Neural cell (in vitro differentiated cells): ENCODE data around the gene TRMT6. TPM values are rescaled to one million over a fixed set of nuclear protein-coding genes. Genes with fewer than 3 reads are reported as not detected.

Experiments
- H2AFZ ChIP-seq: fragments of 200-600, 300-800 bp; sonication (generic), shearing (Covaris generic); 2 replicates; pipeline ENCODE4 v1.6.0; 2014; ENCODE audit warnings: low read depth, mild to moderate bottlenecking, antibody characterized with exemption, low read length, moderate library complexity
- H3F3A ChIP-seq: fragments of 200-600 bp; shearing (Covaris generic); 2 replicates; pipeline ENCODE4 v1.6.1; 2016; ENCODE audit warnings: mild to moderate bottlenecking, moderate library complexity, mixed read lengths, antibody characterized with exemption, low read length; ENCODE audit not compliant: insufficient read depth, poor library complexity, severe bottlenecking
- H3K27ac ChIP-seq: fragments of 200-600, 300-800 bp; sonication (generic), shearing (Covaris generic); 2 replicates; pipeline ENCODE4 v1.5.1; 2014; ENCODE audit warnings: mild to moderate bottlenecking, low read length, moderate library complexity
- H3K27me3 ChIP-seq: fragments of 300-800, 200-600 bp; sonication (generic), shearing (Covaris generic); 2 replicates; pipeline ENCODE4 v1.6.0; 2014; ENCODE audit warnings: mild to moderate bottlenecking, low read depth, low read length, moderate library complexity; ENCODE audit not compliant: insufficient read depth
- H3K36me3 ChIP-seq: fragments of 300-800, 200-600 bp; sonication (generic), shearing (Covaris generic); 2 replicates; pipeline ENCODE4 v1.5.1; 2014; ENCODE audit warnings: mild to moderate bottlenecking, antibody characterized with exemption, low read length, moderate library complexity; ENCODE audit not compliant: insufficient read depth
- H3K4me2 ChIP-seq: fragments of 300-800, 200-600 bp; sonication (generic), shearing (Covaris generic); 2 replicates; pipeline ENCODE4 v1.6.0; 2014; ENCODE audit warnings: mild to moderate bottlenecking, low read length
- H3K4me3 ChIP-seq: fragments of 300-800, 200-600 bp; sonication (generic), shearing (Covaris generic); 2 replicates; pipeline ENCODE4 v1.5.1; 2014; ENCODE audit warnings: mild to moderate bottlenecking, low read length, moderate library complexity
- H3K79me2 ChIP-seq: fragments of 200-600 bp; shearing (Covaris generic); replicated peaks from 2 replicates; pipeline ENCODE4 v1.6.0; 2014; ENCODE audit warnings: mild to moderate bottlenecking, low read length, moderate library complexity; ENCODE audit not compliant: insufficient read depth
- H3K9ac ChIP-seq: fragments of 300-800, 200-600 bp; sonication (generic), shearing (Covaris generic); 2 replicates; pipeline ENCODE4 v1.6.1; 2016; ENCODE audit warnings: mild to moderate bottlenecking, low read length, mixed read lengths
- H3K9me2 ChIP-seq: fragments of 200-600 bp; shearing (Covaris generic); 2 replicates; pipeline ENCODE4 v1.6.1; 2016; ENCODE audit warnings: mild to moderate bottlenecking, low read length, mixed read lengths; ENCODE audit not compliant: insufficient read depth
- H3K9me3 ChIP-seq: fragments of 200-600, 300-800 bp; sonication (generic), shearing (Covaris generic); 2 replicates; pipeline ENCODE4 v1.6.1; 2016; ENCODE audit warnings: mild to moderate bottlenecking, mixed run types, low read length, moderate library complexity, mixed read lengths
- H4K20me1 ChIP-seq: fragments of 200-600 bp; shearing (Covaris generic); 2 replicates; pipeline ENCODE4 v1.6.1; 2016; ENCODE audit warnings: mild to moderate bottlenecking, mixed run types; ENCODE audit not compliant: insufficient read depth
- EP300 ChIP-seq: fragments of 450-650 bp; conservative IDR thresholded peaks from 2 replicates; pipeline ENCODE4 v1.6.1; 2014; ENCODE audit warnings: antibody characterized with exemption, mild to moderate bottlenecking, moderate library complexity; ENCODE audit not compliant: poor library complexity, severe bottlenecking
- EZH2 ChIP-seq: fragments of 200-600, 300-800 bp; shearing (Covaris generic), sonication (generic); IDR thresholded peaks from 2 replicates; pipeline ENCODE4 v1.6.1; 2014; ENCODE audit warnings: antibody characterized with exemption, low read length, borderline replicate concordance, mild to moderate bottlenecking; ENCODE audit not compliant: insufficient read depth, poor library complexity, severe bottlenecking
- MXI1 ChIP-seq: fragments of 450-650 bp; conservative IDR thresholded peaks from 2 replicates; pipeline ENCODE4 v1.6.1; 2014; ENCODE audit warnings: antibody characterized with exemption, mild to moderate bottlenecking; ENCODE audit not compliant: poor library complexity, severe bottlenecking
- POLR2AphosphoS5 ChIP-seq: IDR thresholded peaks from 2 replicates; pipeline ENCODE4 v1.6.1; 2012
- RAD21 ChIP-seq: fragments of 450-650 bp; conservative IDR thresholded peaks from 2 replicates; pipeline ENCODE4 v1.6.1; 2014; ENCODE audit warnings: antibody characterized with exemption, mild to moderate bottlenecking, moderate library complexity
- REST ChIP-seq: IDR thresholded peaks from 2 replicates; pipeline ENCODE4 v1.6.1; 2012; ENCODE audit warnings: borderline replicate concordance
- SMC3 ChIP-seq: fragments of 450-650 bp; conservative IDR thresholded peaks from 2 replicates; pipeline ENCODE4 v1.6.1; 2014; ENCODE audit warnings: antibody characterized with exemption, mild to moderate bottlenecking, moderate library complexity; ENCODE audit not compliant: poor library complexity
- TAF1 ChIP-seq: IDR thresholded peaks from 2 replicates; pipeline ENCODE4 v1.6.1; 2012; ENCODE audit warnings: low read depth
- polyA plus RNA-seq: library from polyadenylated mRNA; depleted of rRNA; stranded (reverse); fragments of >200 nt; gene quantifications from 2 replicates; pipeline ENCODE4 v1.2.3, GENCODE V29; 2014
- TF ChIP-seq, protein P1 (sequence below): fragments of 450-650 bp; IDR thresholded peaks from 2 replicates; pipeline ENCODE4 v1.5.1; 2014; ENCODE audit warnings: antibody characterized with exemption, mild to moderate bottlenecking, moderate library complexity; ENCODE audit not compliant: poor library complexity, severe bottlenecking

Gene TRMT6
- polyA plus RNA-seq, 1 donor from 2014 or later, result 19.1 TPM

DNA sequence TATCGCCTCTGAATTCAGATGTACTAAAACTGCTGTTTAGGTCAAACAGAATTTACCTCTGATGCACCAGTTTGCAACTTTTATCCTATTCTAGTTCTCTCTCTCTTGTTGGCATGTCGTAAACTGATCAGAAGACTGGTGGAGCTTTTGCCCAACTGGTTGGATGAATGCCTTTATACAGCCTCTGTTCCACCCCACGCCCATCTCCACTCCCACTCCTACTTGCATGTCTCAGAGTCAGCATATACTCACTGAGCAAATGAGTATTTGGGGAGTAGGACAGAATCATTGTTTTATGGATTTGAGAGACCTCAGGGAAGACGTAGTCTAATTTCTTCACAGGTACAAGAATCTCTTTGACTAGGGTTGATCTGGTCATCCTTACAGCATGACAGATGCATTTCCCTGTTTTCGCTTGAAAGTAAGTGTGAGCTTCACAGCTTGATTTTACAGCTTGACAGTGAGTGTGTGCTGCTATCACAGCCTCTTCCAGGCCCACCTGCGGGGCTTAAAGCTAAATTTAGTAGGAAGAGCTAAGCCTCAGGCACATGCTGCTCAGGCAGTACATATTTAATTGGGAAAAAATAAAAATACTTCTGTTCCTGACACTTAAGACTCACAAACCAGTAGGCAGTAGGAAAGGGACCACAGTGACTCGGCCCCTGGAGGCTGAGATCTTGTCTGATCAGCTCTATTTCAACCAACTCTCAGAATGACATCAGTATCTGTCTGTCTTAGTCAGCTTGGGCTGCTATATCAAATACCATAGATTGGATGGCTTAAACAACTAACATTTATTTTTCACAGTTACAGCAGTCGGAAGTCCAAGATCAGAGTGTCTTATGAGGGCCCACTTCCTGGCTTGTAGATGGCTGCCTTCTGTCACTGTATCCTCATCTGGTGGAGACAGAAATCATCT is 30.4 kb downstream of the TRMT6 start:
- Histone ChIP-seq H3F3A (no peaks in the 10 kb centered on the region), H4K20me1 (no peaks in the 10 kb centered on the region), H3K4me2 (no peak overlapping the region), H3K27me3 (no peaks in the 10 kb centered on the region), H3K27ac (no peak overlapping the region), H2AFZ (no peak overlapping the region), H3K9me2 (no peaks in the 10 kb centered on the region), H3K36me3 (peaks cover 9% of the 10 kb centered on the region), H3K79me2 (no peaks in the 10 kb centered on the region), H3K9ac (no peak overlapping the region), H3K9me3 (no peaks in the 10 kb centered on the region), H3K4me3 (no peak overlapping the region)
- TF ChIP-seq MXI1, result no peak
- no peak for TF ChIP-seq REST
- no peak for TF ChIP-seq RAD21
- no peak for TF ChIP-seq EP300
- no peak for TF ChIP-seq TAF1
- TF ChIP-seq, protein P1, sequence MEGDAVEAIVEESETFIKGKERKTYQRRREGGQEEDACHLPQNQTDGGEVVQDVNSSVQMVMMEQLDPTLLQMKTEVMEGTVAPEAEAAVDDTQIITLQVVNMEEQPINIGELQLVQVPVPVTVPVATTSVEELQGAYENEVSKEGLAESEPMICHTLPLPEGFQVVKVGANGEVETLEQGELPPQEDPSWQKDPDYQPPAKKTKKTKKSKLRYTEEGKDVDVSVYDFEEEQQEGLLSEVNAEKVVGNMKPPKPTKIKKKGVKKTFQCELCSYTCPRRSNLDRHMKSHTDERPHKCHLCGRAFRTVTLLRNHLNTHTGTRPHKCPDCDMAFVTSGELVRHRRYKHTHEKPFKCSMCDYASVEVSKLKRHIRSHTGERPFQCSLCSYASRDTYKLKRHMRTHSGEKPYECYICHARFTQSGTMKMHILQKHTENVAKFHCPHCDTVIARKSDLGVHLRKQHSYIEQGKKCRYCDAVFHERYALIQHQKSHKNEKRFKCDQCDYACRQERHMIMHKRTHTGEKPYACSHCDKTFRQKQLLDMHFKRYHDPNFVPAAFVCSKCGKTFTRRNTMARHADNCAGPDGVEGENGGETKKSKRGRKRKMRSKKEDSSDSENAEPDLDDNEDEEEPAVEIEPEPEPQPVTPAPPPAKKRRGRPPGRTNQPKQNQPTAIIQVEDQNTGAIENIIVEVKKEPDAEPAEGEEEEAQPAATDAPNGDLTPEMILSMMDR, result no peak
- no peak for TF ChIP-seq POLR2AphosphoS5
- TF ChIP-seq SMC3, result no peak

DNA sequence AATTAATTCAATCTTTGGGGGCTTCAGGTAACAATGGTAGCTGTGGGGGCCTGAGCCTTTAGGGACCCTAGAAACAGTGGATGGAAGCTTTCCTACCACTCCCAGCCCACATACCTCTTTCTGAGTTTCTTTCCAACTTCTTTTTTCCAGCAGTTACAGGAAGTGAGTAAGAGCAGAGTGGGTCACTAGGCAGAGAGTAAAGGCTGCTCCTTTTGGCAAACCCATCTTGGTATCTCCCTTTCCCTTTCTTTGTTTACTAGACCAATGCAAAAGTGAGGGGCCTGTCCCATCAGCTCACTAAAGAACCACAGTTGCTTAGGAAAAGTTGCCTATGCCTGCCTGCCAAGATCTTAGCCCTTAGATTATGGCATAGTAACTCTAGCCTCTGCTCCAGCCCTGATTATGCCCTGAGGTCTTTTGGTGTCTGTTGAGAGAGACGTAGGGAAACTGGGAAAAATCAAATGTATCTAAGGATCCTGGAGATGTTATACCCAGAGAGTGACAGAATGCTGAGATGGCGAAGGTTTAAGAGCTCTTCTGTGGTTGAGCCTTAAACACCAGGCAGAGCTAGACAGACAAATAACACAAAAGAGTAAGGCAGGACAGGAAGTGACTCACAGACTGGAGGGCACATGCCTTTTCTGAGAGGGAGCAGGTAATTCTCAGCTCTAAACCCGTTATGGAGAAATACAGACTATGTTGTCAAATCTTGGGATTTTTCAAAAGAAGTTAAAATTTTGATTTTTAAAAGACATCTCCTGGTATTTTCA is 31.3 kb downstream of the TRMT6 start:
- no peaks in the 10 kb centered on the region for H3K9me3 ChIP-seq
- H3K9ac ChIP-seq, result no peak overlapping the region
- no peaks in the 10 kb centered on the region for H3K9me2 ChIP-seq
- TF ChIP-seq POLR2AphosphoS5 (no peak), EZH2 (no peak), EP300 (no peak), REST (no peak), TAF1 (no peak), RAD21 (no peak), MXI1 (no peak), SMC3 (no peak)
- TF ChIP-seq, protein P1, result no peak
- no peaks in the 10 kb centered on the region for H3F3A ChIP-seq
- peaks cover 2% of the 10 kb centered on the region for H3K79me2 ChIP-seq
- H4K20me1 ChIP-seq, result no peaks in the 10 kb centered on the region
- H3K27ac ChIP-seq, result no peak overlapping the region
- H2AFZ ChIP-seq, result no peak overlapping the region
- peaks cover 9% of the 10 kb centered on the region for H3K36me3 ChIP-seq
- no peak overlapping the region for H3K4me3 ChIP-seq
- H3K4me2 ChIP-seq, result no peak overlapping the region
- no peaks in the 10 kb centered on the region for H3K27me3 ChIP-seq
